OCI-LY3 (cell line): ENCODE results near the gene MAT2A.

Experiments
- H2AFZ ChIP-seq: fragments of 200-600, 300-600 bp; shearing (Covaris generic); 2 replicates; pipeline ENCODE4 v1.6.0; 2014; ENCODE audit warnings: antibody characterized with exemption, low read depth, low read length
- H3K27ac ChIP-seq: fragments of 200-600, 300-600 bp; sonication (generic); 2 replicates; pipeline ENCODE4 v1.5.1; 2014; ENCODE audit warnings: mild to moderate bottlenecking, low read length, moderate library complexity, mixed read lengths
- H3K27me3 ChIP-seq: fragments of 200-600, 300-600 bp; sonication (generic); 2 replicates; pipeline ENCODE4 v1.6.1; 2014; ENCODE audit warnings: low read depth, low read length, mixed read lengths
- H3K36me3 ChIP-seq: fragments of 200-600, 300-600 bp; sonication (generic); replicated peaks from 2 replicates; pipeline ENCODE3; 2014; ENCODE audit warnings: low read depth, low read length, mixed read lengths
- H3K4me1 ChIP-seq: fragments of 300-600, 200-600 bp; sonication (generic); 2 replicates; pipeline ENCODE4 v1.6.1; 2014; ENCODE audit warnings: low read length, mixed read lengths
- H3K4me2 ChIP-seq: fragments of 200-600, 300-600 bp; sonication (generic); 2 replicates; pipeline ENCODE4 v1.6.1; 2014; ENCODE audit warnings: low read length, mixed read lengths
- H3K4me3 ChIP-seq: fragments of 300-600, 200-600 bp; sonication (generic); 2 replicates; pipeline ENCODE4 v1.5.1; 2014; ENCODE audit warnings: antibody characterized with exemption, mild to moderate bottlenecking, low read length, moderate library complexity
- H3K79me2 ChIP-seq: fragments of 300-600, 200-600 bp; shearing (Covaris generic); 2 replicates; pipeline ENCODE4 v1.6.1; 2014; ENCODE audit warnings: mild to moderate bottlenecking, low read length, mixed read lengths
- H3K9ac ChIP-seq: fragments of 300-600, 200-600 bp; shearing (Covaris generic); 2 replicates; pipeline ENCODE4 v1.6.0; 2014; ENCODE audit warnings: mild to moderate bottlenecking, low read length, moderate library complexity
- H3K9me3 ChIP-seq: fragments of 200-600, 300-600 bp; shearing (Covaris generic); 2 replicates; pipeline ENCODE4 v1.6.1; 2014; ENCODE audit warnings: low read length, mixed read lengths; ENCODE audit not compliant: insufficient read depth
- H4K20me1 ChIP-seq: fragments of 200-600, 300-600 bp; sonication (generic); 2 replicates; pipeline ENCODE4 v1.6.1; 2016; ENCODE audit warnings: low read length, mixed read lengths; ENCODE audit not compliant: insufficient read depth
- CTCF ChIP-seq: fragments of 200-600, 300-600 bp; sonication (generic); IDR thresholded peaks from 2 replicates; pipeline ENCODE4 v1.5.1; 2014; ENCODE audit warnings: antibody characterized with exemption, low read length, low read depth
- EZH2phosphoT487 ChIP-seq: fragments of 200-600 bp; shearing (Covaris generic); IDR thresholded peaks from 2 replicates; pipeline ENCODE4 v1.6.1; 2018; ENCODE audit warnings: antibody characterized with exemption, mixed run types, low read depth

The MAT2A gene

GRCh38 chr2:85503851-85504777 is 34.9 kb upstream of the MAT2A start:
- TF ChIP-seq CTCF: no peak
- TF ChIP-seq EZH2phosphoT487: no peak
- H3K4me1 ChIP-seq: no peaks in the 10 kb centered on the region
- H4K20me1 ChIP-seq: no peaks in the 10 kb centered on the region
- no peak overlapping the region for H3K27ac ChIP-seq
- no peak overlapping the region for H3K4me2 ChIP-seq
- no peak overlapping the region for H2AFZ ChIP-seq
- H3K9me3 ChIP-seq: no peaks in the 10 kb centered on the region
- H3K4me3 ChIP-seq: no peak overlapping the region
- no peak overlapping the region for H3K9ac ChIP-seq
- no peaks in the 10 kb centered on the region for H3K79me2 ChIP-seq
- H3K36me3 ChIP-seq: no peaks in the 10 kb centered on the region
- H3K27me3 ChIP-seq: no peaks in the 10 kb centered on the region

GRCh38 chr2:85504778-85505261 is 34.1 kb upstream of the MAT2A start:
- Histone ChIP-seq H3K9me3 (no peaks in the 10 kb centered on the region), H4K20me1 (no peaks in the 10 kb centered on the region), H2AFZ (no peak overlapping the region), H3K36me3 (no peaks in the 10 kb centered on the region), H3K27me3 (no peaks in the 10 kb centered on the region), H3K79me2 (no peaks in the 10 kb centered on the region), H3K27ac (no peak overlapping the region), H3K4me1 (peaks cover 2% of the 10 kb centered on the region; the same call in 1 of the 2 replicates), H3K4me2 (no peak overlapping the region), H3K4me3 (no peak overlapping the region), H3K9ac (no peak overlapping the region)
- no peak for TF ChIP-seq CTCF

- TF ChIP-seq EZH2phosphoT487: no peak
- no peak for TF ChIP-seq CTCF
- no peak overlapping the region for H3K27ac ChIP-seq
- H3K4me1 ChIP-seq: peaks cover 5% of the 10 kb centered on the region
- H3K9me3 ChIP-seq: no peaks in the 10 kb centered on the region
- H2AFZ ChIP-seq: no peak overlapping the region; the same call in 1 of the 2 replicates
- no peak overlapping the region for H3K4me2 ChIP-seq
- no peak overlapping the region for H3K9ac ChIP-seq
- H3K79me2 ChIP-seq: no peaks in the 10 kb centered on the region
- H3K27me3 ChIP-seq: no peaks in the 10 kb centered on the region
- no peaks in the 10 kb centered on the region for H3K36me3 ChIP-seq
- H4K20me1 ChIP-seq: no peaks in the 10 kb centered on the region
- H3K4me3 ChIP-seq: no peak overlapping the region
Measured at GRCh38 chr2:85505551-85506238, 33.3 kb upstream of the MAT2A start.

- Histone ChIP-seq H3K27ac (no peak overlapping the region), H2AFZ (no peak overlapping the region), H3K4me1 (peaks cover 11% of the 10 kb centered on the region), H3K36me3 (no peaks in the 10 kb centered on the region), H3K4me2 (no peak overlapping the region), H3K9ac (no peak overlapping the region), H3K79me2 (no peaks in the 10 kb centered on the region), H4K20me1 (no peaks in the 10 kb centered on the region), H3K9me3 (no peaks in the 10 kb centered on the region), H3K27me3 (no peaks in the 10 kb centered on the region), H3K4me3 (no peak overlapping the region)
- no peak for TF ChIP-seq CTCF
- no peak for TF ChIP-seq EZH2phosphoT487
Measured at GRCh38 chr2:85506768-85507181, 32.2 kb upstream of the MAT2A start.
